GM23248 (cell line): Measurements from ENCODE around the gene HHLA2. TPM values are rescaled to one million over a fixed set of nuclear protein-coding genes. Genes with fewer than 3 reads are reported as not detected.

ENCODE experiments used
- DNase-seq: peaks from one replicate; pipeline ENCODE4 v3.0.0-alpha.2; 2015
- H2AFZ ChIP-seq: fragments of 200-600 bp; sonication (generic); 2 replicates; pipeline ENCODE4 v1.6.1; 2016; ENCODE audit warnings: antibody characterized with exemption
- H3F3A ChIP-seq: fragments of 200-600 bp; sonication (generic); 2 replicates; pipeline ENCODE4 v1.6.1; 2016; ENCODE audit warnings: mild to moderate bottlenecking, antibody characterized with exemption, mixed run types; ENCODE audit not compliant: insufficient read depth
- H3K27ac ChIP-seq: fragments of 200-600 bp; sonication (generic); 2 replicates; pipeline ENCODE4 v1.5.1; 2016; ENCODE audit warnings: mild to moderate bottlenecking
- H3K27me3 ChIP-seq: fragments of 200-600 bp; sonication (generic); replicated peaks from 2 replicates; pipeline ENCODE4 v1.6.1; 2016; ENCODE audit warnings: mild to moderate bottlenecking; ENCODE audit not compliant: insufficient read depth
- H3K36me3 ChIP-seq: fragments of 200-600 bp; sonication (generic); 2 replicates; pipeline ENCODE4 v1.6.1; 2016; ENCODE audit warnings: low read depth, mild to moderate bottlenecking
- H3K4me1 ChIP-seq: fragments of 200-600 bp; sonication (generic); 2 replicates; pipeline ENCODE4 v1.6.1; 2016; ENCODE audit warnings: mild to moderate bottlenecking; ENCODE audit not compliant: insufficient read depth
- H3K4me2 ChIP-seq: fragments of 200-600 bp; sonication (generic); one replicate; pipeline ENCODE4 v1.6.1; 2016; ENCODE audit warnings: mild to moderate bottlenecking; ENCODE audit not compliant: unreplicated experiment
- H3K4me3 ChIP-seq: fragments of 200-600 bp; sonication (generic); 2 replicates; pipeline ENCODE4 v1.5.1; 2016; ENCODE audit warnings: mild to moderate bottlenecking
- H3K79me2 ChIP-seq: fragments of 200-600 bp; sonication (generic); 2 replicates; pipeline ENCODE4 v1.6.1; 2016; ENCODE audit warnings: mild to moderate bottlenecking; ENCODE audit not compliant: insufficient read depth
- H3K9ac ChIP-seq: fragments of 200-600 bp; sonication (generic); 2 replicates; pipeline ENCODE4 v1.6.1; 2016; ENCODE audit warnings: mild to moderate bottlenecking
- H3K9me2 ChIP-seq: fragments of 200-600 bp; sonication (generic); 2 replicates; pipeline ENCODE4 v1.6.1; 2016; ENCODE audit warnings: mixed run types, mild to moderate bottlenecking, moderate library complexity; ENCODE audit not compliant: insufficient read depth
- H3K9me3 ChIP-seq: fragments of 200-600 bp; sonication (generic); one replicate; pipeline ENCODE4 v1.6.1; 2017; ENCODE audit warnings: low read depth
- H4K20me1 ChIP-seq: fragments of 200-600 bp; sonication (generic); 2 replicates; pipeline ENCODE4 v1.6.0; 2016; ENCODE audit not compliant: insufficient read depth
- EZH2 ChIP-seq: fragments of 200-600 bp; sonication (generic); IDR thresholded peaks from 2 replicates; pipeline ENCODE4 v1.6.1; 2018; ENCODE audit warnings: antibody characterized with exemption, mild to moderate bottlenecking; ENCODE audit not compliant: insufficient read depth, poor library complexity, severe bottlenecking
- EZH2phosphoT487 ChIP-seq: fragments of 200-600 bp; sonication (generic); IDR thresholded peaks from 2 replicates; pipeline ENCODE4 v1.6.1; 2018; ENCODE audit warnings: antibody characterized with exemption, moderate library complexity, mild to moderate bottlenecking, low read depth; ENCODE audit not compliant: insufficient read depth
- WGBS, 2 experiments: methylation state at CpG; one replicate each; pipeline ENCODE4 v1.1.6; 2015 to 2017; ENCODE audit warnings: low lambda C conversion rate in 2 of 2, low coverage in 1 of 2; ENCODE audit errors: missing lambda C conversion rate in 2 of 2; 5-methylcytosine and 5-hydroxymethylcytosine counted together
- in situ Hi-C: fragments of 300-500 bp; cut with MboI; formaldehyde crosslinking; loops from 2 replicates; pipeline ENCODE4 v1.15.0; 2020
- polyA plus RNA-seq: library from polyadenylated mRNA; unstranded; fragments of >200 nt; fragmentation: Nextera tagmentation; extraction: Ambion mirVana; gene quantifications from 2 replicates; pipeline ENCODE4 v1.2.1, GENCODE V29; 2016
- total RNA-seq: library from RNA; depleted of rRNA; stranded (reverse); fragments of >200 nt; shearing (Covaris generic); gene quantifications from 2 replicates; pipeline ENCODE4 v1.2.3, GENCODE V29; 2014

Gene HHLA2
- total and polyA plus RNA-seq, 2 experiments from 2014 or later: not detected

- Histone ChIP-seq H4K20me1 (no peaks in the 10 kb centered on the region), H3K4me3 (no peak overlapping the region), H3K9me2 (no peaks in the 10 kb centered on the region), H3K9ac (no peak overlapping the region), H3K4me1 (0 out of 2 replicates have a peak, but pooled peaks cover 11% of the 10 kb centered on the region), H3K9me3 (no peaks in the 10 kb centered on the region), H3K27me3 (no peaks in the 10 kb centered on the region), H3K4me2 (no peak overlapping the region), H3F3A (0 out of 2 replicates have a peak, but pooled peaks cover 10% of the 10 kb centered on the region), H3K27ac (no peak overlapping the region), H3K79me2 (no peaks in the 10 kb centered on the region), H2AFZ (no peak overlapping the region), H3K36me3 (no peaks in the 10 kb centered on the region)
- 66 to 68% methylated on average over 4 to 5 of the region's 5 CpGs for WGBS, 2 experiments
- TF ChIP-seq EZH2 (no peak), EZH2phosphoT487 (no peak)
- no peak for DNase-seq
- in situ Hi-C loops: no loop called here
Measured at GRCh38 chr3:108311797-108312196, 15.4 kb downstream of the HHLA2 start.

DNA sequence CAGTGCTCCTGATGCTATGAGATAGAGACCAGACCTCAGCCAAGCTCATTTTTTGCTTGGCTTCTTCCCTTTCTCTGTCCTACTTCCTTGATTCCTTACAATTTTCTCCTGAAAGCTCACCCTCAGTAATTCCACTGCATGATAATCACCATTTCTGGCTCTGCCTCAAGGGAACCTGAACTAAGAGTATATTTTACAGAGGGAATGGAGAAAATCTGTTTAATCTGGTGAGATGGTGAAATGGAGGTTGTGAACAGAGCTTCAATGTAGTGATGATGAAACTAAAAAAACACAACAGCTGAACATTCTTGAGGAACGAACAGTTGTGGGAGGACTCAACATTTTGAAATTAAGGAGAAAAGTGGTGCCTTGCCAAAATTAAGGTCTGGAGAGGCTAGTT lies 16.3 kb downstream of the HHLA2 start:
- peak; percentile 60 for DNase-seq
- H3K4me1 ChIP-seq: 0 out of 2 replicates have a peak, but pooled peaks cover 11% of the 10 kb centered on the region
- H3K36me3 ChIP-seq: no peaks in the 10 kb centered on the region
- H3K79me2 ChIP-seq: no peaks in the 10 kb centered on the region
- no peak overlapping the region for H3K4me3 ChIP-seq
- TF ChIP-seq EZH2: no peak
- TF ChIP-seq EZH2phosphoT487: no peak
- no peaks in the 10 kb centered on the region for H3K9me2 ChIP-seq
- in situ Hi-C loops: no loop called here
- H3K27me3 ChIP-seq: no peaks in the 10 kb centered on the region
- 0 out of 2 replicates have a peak, but pooled peaks cover 10% of the 10 kb centered on the region for H3F3A ChIP-seq
- 0 out of 2 replicates have a peak overlapping the region, but pooled peaks have one; percentile 17 for H2AFZ ChIP-seq
- no peak overlapping the region for H3K9ac ChIP-seq
- H4K20me1 ChIP-seq: no peaks in the 10 kb centered on the region
- H3K9me3 ChIP-seq: no peaks in the 10 kb centered on the region
- no peak overlapping the region for H3K27ac ChIP-seq
- 11 to 14% methylated on average over 1 of the region's 1 CpG for WGBS, 2 experiments
- no peak overlapping the region for H3K4me2 ChIP-seq

- in situ Hi-C loops: no loop called here
- Histone ChIP-seq H2AFZ (no peak overlapping the region), H3K9me2 (no peaks in the 10 kb centered on the region), H3K4me3 (no peak overlapping the region), H3K9me3 (no peaks in the 10 kb centered on the region), H3K36me3 (no peaks in the 10 kb centered on the region), H3K79me2 (no peaks in the 10 kb centered on the region), H3K4me1 (0 out of 2 replicates have a peak, but pooled peaks cover 11% of the 10 kb centered on the region), H4K20me1 (no peaks in the 10 kb centered on the region), H3K4me2 (no peak overlapping the region), H3K9ac (no peak overlapping the region), H3F3A (0 out of 2 replicates have a peak, but pooled peaks cover 10% of the 10 kb centered on the region), H3K27ac (no peak overlapping the region), H3K27me3 (no peaks in the 10 kb centered on the region)
- TF ChIP-seq EZH2phosphoT487: no peak
- no peak for TF ChIP-seq EZH2
- no peak for DNase-seq
- 83 to 95% methylated on average over 2 of the region's 2 CpGs for WGBS, 2 experiments
Measured at GRCh38 chr3:108315767-108316301, 19.5 kb downstream of the HHLA2 start.

DNA sequence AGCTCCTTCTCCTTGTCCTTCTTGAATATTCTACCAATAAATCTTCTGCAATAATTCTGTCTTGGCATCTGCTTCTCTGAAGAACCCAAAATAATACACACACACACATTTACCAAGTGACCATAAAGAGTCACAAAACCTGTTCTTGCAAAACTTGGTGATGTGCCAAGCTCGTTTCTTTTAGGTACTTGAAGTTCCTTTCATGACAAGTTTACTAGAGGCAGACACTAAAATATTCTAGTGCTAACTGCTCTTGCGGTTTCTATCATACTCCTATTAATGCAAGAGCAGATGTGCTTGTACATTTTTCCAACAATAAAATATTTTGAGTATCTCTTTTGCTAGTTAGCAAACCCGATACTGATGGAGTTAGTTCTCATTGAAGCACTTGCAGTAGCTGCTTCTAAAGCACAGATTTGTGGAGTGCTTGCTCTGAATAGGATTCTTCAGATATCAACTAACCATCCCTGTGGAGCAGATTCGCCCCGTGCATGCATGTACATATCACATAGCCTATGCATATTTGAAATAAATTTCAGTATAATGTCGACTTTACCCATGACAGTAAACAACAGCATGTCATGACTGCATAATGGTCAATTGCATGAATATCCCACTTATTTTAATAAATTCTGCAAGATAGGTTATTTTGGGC lies 23.2 kb downstream of the HHLA2 start:
- H3K27me3 ChIP-seq: no peaks in the 10 kb centered on the region
- in situ Hi-C loops: no loop called here
- no peaks in the 10 kb centered on the region for H3K36me3 ChIP-seq
- H2AFZ ChIP-seq: no peak overlapping the region
- H3K9me2 ChIP-seq: no peaks in the 10 kb centered on the region
- no peak overlapping the region for H3K9ac ChIP-seq
- TF ChIP-seq EZH2phosphoT487 (no peak), EZH2 (no peak)
- H3K4me1 ChIP-seq: no peaks in the 10 kb centered on the region
- no peaks in the 10 kb centered on the region for H3K9me3 ChIP-seq
- 17 to 23% methylated on average over 6 of the region's 6 CpGs for WGBS, 2 experiments
- H3K27ac ChIP-seq: no peak overlapping the region
- H3K4me3 ChIP-seq: no peak overlapping the region
- no peak overlapping the region for H3K4me2 ChIP-seq
- no peaks in the 10 kb centered on the region for H4K20me1 ChIP-seq
- DNase-seq: no peak
- no peaks in the 10 kb centered on the region for H3F3A ChIP-seq
- H3K79me2 ChIP-seq: no peaks in the 10 kb centered on the region
